EH (cell line): ENCODE measurements around the gene DOCK9.

Experiments
- DNase-seq: peaks from one replicate; pipeline ENCODE4 v3.0.0-alpha.2; 2015; ENCODE audit warnings: low read depth

The DOCK9 gene

DNA sequence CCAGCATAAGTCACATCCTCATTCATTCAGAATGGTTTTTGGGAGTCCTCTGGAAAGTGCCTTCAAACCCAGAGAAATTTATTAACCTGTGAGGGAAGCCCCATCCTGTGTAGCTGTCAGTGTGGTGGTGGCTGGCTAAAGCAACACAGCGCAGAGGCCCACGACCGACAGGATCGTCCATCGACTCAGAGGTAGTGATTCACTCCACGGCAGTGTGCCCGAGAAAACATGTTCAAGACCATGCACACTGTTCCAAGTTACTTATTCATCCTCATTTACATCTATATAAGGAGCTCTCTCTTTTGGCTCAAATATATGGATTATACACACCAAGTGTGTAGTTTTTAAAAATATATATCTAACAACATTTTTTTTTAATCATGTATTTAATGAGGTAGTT lies 129.1 kb downstream of the DOCK9 start:
- peak; percentile 19 for DNase-seq

DNA sequence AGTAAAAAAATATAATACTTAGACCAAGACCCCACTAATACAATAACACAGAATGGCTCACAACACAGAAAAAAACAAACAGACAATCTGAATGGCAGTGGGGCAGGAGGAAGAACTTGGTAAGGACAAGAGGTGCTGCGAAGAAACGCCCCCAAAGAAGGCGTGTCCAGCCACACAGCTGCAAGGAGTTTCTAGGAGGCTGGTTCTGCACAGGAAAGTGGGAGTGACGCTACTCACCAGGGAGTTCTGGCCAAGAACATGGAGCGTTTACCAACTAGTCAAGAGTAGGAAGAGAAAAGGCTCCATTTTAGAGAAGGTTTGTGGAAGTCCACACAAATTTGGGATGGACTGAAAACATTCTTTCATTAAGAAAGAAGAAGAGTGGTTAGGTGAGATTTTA lies 130.1 kb downstream of the DOCK9 start:
- no peak for DNase-seq

DNA sequence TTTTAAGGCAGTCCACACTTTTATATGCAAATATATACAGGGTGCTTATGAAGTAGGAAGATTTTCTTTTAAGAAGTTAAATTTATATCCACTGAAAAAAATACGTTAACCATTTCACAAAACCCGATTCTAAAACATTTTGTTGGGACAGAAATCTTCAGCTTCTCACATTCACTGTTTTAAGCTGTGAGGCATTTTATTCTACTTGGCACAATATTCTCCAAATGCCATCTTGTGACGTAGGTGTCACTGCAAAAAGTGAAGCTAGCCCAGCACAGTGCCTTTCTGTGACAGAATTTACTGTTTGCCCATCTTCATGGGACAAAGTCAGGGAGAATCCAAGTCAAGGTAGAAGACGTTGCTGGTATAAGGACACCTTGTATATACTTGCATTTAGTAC lies 130.9 kb downstream of the DOCK9 start:
- no peak for DNase-seq

DNA sequence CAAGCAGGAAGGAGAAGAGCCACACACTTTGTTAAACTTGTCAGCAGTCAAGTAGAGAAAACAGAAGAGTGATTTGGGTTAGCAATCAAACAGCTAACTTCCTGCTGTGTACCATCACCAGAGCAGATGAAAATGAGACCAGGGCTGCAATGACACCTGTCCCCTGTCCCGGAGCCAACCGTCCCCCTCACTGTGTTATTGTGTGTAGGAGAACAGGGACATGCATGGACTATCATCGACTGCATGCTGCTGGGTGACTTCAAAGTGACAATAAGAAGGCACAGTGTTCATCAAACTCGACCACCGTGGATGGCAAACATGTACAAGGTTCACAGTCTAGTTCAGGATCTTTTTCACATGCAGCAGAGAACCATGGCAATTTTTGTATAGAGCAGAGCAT lies 131.3 kb downstream of the DOCK9 start:
- DNase-seq, result no peak

DNA sequence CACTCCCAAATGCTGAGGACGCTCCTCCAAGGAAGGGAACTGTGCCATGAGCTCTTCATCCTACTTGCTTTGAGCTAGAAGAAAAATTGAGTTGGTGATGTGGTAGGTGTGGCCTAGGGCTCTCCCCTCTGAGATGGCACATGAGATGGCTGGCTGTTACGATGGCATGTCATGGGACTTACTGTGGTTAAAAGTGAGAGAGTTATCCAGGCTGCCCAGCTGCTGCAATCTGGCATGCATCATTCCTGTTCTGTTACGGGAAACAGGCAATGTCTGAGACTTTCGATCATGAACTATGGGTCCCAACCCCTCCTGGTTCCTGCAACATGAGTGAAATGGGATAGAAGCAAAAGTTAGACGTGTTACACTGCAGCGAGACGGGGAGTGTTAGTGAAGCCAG lies 132.1 kb downstream of the DOCK9 start:
- no peak for DNase-seq

DNA sequence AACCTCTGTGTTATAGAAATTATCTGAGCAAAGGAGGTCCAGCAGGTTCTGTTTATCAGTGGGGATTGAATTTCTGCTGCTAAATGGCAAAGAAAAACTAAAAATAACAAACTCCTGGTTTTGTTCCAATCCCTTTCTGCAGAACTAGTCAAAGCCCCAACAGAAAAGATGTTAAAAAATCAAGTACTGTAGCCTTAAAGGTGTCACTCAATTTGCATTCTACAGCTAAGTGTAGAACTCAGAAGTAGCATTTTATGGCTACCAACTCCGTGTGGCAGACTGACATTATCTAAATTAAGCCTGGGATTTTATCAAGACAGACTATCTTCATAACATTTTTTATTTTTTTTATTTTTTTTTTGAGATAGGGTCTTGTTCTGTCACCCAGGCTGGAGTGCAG lies 133.8 kb downstream of the DOCK9 start:
- DNase-seq, result no peak

DNA sequence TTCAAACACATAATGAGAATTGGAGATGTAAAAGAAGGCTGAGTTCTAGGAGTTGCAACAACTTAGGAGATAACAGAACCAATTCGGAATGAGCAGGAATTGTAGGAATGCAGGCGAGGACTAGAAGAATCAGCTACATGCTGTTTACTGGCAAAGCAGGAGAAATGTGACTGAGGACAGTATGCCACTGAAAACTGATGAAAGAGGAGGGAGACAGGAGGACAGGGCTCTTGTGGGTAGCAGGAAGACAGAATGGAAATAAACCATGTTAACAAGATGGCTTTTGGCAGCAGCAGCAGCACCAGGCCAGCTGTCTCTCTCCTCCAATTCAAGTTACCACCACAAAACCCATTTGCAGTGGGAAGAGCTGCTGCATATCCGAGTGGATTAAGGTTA lies 134.4 kb downstream of the DOCK9 start:
- no peak for DNase-seq

DNA sequence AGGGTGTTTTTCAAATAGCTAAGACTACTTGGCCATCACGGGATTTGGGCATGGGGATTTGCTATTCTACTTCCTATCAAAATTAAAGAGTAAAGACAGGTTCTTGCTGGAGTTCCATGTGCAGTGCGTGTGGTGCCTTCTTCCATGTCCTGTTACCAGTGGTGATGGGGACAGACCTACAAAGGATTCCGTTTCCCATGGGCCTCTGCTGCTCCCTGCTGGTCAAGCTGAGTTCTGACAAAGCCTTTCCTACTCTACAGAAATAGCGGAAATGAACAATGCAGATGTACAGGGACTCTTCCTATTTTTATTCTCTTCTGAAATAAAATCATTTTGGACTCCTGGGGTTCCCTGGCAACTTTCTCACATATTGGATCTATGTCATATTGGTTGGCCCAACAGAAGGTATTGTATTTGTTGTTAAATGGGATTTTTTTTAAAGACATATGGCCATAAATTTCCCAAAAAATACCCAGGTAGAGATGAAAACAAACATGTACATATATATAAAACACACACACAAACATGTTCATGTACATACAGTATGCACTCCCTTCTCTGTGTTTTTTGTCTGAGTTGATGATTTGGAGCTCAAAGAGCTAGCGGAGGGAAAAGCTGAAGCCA lies 134.9 kb downstream of the DOCK9 start:
- peak; percentile 81 for DNase-seq

DNA sequence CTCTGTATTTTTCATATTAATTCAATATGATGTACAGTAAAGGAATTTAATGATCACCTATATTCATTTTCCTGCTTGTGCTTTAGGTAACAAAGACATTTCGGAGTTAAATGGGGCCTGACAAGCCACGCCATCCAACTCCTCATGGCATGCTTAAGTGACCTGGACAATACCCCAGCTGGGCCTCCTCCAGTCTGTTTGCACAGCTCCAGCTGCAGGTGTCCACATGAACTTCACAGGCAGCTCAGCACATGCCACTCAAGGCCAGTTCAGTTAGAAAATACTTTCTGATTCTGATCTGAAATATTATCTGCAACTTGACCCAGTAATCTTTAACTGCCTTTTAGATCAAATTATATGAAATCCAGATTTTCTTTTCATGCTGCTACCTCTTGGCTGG lies 135.8 kb downstream of the DOCK9 start:
- DNase-seq, result no peak

DNA sequence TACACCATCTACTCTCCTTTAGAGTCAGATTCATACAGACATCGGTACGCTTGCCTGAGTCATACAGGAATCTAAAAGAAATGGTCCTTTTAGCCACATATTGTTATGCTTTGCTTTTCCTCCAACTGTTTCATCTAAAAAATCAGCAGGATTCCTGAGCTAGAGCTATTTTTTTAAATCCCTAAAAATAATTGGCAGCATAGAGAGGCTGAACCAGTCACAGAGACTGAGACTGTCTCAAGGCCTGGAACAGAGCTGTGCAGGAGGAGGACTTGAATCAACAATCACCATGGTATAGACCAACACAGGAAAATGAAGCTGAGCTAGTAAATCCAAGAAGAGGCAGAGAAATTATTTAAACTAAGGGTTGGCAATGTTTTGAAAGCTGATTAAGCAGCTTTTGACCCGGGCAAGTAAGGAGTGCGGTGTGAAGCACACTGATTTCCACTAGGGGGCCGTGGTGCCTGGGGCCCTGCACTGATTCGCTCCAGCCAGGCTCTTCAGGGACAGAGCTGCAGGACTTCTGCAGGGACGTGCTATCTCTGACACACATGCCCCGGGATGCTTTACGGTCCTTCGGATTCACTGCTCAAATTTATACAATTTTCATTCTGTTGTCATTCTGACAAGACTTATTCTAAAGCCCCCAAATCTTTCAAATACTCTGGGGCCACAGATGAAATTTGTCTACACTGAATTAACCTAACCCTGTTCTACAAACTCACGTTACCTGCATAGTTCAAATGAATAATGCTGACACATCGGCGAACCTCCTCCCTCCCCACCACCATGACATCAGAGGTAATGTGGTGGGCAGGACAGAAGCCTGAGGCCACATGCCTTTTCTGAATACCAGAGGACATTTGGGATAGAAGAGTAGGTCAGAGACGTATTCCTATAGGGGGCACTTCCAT lies 137.8 kb downstream of the DOCK9 start:
- peak; percentile 63 for DNase-seq

DNA sequence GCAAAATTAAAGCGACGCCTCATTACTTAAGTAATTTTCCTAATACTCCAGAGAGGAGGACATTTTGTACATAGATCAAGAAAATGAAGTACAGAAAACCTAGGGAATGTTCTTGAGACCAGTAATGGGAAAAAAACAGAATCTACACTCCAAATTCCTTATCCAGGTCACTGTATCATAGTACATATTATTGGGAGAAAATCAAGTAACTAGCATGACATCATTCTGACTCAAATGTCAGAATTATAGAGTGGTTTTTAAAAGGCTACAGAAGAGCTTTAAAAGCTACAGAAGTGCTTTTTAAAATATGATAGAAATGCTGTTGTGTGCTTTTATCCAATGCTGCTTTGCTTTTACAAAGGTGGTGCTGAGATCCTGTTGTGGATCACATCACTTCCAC lies 139.1 kb downstream of the DOCK9 start:
- peak; percentile 30 for DNase-seq

DNA sequence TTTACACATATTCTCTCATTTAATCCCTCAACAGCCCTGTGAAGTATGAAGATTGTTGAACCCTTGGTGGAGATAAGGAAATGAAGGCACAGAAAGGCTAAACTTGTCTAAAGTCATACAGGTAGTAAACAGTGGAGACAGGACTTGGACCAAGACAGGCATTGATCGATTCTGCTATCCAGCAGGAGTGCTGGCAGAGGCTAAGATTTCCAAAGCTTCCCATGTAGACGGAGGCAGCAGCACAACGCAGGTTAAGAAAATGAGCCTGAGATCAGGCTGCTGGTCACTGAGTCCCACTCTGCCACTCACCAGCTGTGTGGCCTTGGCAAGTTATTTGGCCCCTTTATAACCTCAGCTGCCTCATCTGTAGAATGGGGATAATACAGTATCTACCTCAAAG lies 140.0 kb downstream of the DOCK9 start:
- no peak for DNase-seq

DNA sequence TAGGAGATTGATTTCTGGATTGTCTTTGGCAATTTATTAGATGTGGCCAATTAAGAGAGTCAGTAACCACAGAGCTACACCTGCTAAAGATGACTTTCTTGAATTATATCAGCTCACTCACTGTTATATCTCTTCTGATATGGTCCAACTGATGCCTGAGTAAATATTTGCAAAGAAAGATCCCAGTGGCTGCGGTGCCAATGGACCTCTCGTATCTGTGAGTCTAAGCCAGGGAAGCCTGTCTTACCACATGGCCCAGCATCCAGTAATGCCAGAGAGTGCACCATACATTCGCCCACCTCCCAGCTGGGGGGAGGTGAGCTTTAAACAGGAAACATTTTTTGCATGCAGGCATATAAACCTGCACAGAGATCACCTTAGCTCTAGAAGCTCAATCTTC lies 142.7 kb downstream of the DOCK9 start:
- DNase-seq, result no peak

DNA sequence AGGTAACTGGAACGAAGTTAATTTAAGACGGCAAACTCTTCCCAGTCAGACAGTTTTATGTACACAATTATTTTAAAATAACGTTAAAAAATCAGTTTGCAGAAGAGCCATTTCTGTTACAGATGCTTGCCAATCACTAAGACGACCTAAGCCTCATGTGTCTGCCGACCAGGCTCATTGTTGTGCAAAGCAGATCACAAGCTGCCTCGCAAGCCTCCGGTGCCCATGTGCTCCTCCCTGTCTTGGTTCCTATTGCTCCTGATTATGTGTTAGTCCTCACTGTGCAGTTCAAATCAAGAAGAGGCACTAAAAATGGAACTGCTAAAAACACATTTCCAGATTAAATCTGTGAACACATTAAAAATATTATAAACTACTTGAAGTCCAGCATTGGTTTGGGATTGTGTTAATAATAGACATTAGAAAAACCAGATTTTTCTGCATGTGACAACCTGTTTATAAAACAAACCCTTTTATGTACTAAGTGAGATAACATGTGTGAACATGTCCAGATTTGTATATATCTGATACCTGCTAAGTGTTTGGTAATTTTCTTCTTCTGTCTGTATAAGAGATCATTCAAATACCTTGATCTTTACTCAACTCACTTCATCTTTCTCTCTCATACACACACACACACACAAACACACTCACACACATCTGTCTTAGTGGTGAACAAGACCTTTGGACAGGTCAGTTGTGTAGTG lies 143.5 kb downstream of the DOCK9 start:
- no peak for DNase-seq

DNA sequence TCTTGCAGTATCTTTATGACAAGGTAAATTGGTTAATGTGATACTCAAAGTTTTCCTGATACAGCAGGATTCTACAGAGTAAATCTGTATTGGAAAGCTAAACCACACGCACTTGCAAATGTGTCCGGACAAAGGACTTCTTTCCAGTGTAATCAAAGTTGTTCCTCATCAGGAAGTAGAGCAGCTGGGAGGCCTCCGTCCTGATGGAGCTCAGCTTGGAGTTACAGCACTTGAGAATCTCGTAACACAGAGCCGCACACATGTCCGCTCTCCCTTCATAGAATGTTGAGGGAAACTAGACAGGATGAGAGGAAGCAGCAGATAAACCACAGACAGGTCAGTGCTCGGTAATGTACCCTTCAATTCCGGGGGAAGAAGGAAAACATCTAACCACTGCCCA lies 146.6 kb downstream of the DOCK9 start:
- DNase-seq, result no peak

DNA sequence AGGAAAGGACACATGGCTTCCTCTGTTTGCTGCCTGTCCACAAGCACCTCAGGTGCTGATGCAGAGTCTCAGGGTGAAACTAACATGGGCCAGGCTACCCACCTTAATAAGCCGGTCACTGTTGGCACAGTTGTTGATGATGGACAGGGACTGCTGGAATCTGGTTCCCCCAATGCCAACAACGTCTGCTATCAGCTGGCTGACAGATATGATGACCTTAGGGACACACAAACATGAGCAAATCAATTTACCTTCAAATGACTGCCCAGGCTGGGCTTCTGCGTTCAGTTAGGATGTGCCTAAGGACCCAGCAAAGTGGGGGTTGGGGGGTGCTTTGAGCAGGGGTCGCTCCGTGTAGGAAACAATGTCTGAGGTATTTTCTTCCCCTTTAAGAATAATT lies 148.3 kb downstream of the DOCK9 start:
- no peak for DNase-seq

DNA sequence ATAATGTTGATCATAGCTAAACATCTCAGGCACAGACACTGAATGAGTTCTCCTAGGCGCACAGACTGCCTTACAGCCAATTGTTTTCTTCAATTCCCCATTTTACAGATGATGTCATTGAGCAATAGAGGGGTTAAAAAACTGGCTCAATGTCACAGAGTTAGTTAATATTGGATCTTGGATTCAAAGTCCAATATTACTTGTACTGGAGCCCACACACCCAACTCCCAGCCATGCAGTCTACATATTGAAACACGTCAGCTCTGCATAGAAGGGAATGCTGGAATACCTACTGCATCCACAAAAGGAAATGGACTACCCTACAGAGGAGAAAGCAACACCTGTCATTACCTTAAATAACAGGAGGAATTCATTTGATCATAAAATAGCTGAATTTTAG lies 149.2 kb downstream of the DOCK9 start:
- DNase-seq, result no peak

DNA sequence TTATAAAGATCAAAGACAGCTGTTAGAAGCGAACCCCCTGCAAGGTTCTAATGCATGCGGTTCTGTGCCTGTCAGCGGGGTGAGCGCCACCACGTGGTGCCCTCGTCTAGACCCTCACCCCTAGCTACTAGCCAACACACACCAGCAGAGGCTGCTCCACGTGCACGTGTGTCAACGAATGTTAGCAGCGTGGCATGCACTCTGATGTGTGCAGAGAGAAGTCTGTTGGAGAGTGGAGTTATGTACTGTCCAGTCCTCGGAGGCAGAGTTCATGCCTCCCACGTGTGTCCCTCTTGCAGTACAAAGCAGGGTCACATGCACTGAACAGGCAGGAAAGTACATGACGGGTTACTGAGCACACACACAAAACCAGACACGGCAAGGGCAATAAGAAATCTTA lies 150.4 kb downstream of the DOCK9 start:
- DNase-seq, result no peak

DNA sequence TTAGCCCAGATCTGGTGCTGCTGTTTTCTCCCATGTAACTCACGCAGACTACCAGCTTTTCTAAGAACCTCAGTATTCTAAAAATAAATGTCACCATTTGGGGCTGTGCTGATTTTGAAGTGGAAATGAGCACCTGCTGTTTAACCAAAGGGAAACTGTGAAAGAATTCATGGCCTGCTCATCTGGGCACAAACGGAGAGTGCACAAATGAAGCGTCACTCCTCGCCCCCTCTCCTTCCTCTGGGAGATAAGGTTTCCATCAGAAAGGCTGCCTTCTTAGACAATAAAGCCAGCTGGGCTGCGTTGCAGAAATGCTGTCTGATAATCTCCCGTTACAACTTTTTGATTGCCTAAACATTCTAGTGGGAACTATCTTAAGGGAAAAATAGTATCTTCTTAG lies 151.7 kb downstream of the DOCK9 start:
- DNase-seq, result no peak

DNA sequence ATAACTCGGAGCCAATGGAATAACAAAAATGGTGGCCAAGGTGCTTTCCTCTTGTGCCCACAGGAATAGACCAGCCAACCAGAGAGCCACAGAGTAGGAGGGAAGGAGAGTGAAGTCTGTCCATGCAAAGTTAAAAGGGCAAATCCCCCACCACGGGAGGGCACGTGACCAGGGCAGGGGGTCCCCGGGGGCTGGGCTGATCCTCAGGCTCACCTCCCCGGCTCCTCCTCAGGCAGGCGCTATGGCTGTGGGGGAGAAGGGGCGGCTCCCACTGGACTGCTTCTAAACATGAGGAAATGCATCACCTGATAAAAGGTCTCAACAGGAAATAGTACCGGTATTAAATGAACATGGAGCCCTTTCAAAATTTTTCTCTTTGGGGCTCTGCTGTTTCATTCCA lies 152.2 kb downstream of the DOCK9 start:
- no peak for DNase-seq

DNA sequence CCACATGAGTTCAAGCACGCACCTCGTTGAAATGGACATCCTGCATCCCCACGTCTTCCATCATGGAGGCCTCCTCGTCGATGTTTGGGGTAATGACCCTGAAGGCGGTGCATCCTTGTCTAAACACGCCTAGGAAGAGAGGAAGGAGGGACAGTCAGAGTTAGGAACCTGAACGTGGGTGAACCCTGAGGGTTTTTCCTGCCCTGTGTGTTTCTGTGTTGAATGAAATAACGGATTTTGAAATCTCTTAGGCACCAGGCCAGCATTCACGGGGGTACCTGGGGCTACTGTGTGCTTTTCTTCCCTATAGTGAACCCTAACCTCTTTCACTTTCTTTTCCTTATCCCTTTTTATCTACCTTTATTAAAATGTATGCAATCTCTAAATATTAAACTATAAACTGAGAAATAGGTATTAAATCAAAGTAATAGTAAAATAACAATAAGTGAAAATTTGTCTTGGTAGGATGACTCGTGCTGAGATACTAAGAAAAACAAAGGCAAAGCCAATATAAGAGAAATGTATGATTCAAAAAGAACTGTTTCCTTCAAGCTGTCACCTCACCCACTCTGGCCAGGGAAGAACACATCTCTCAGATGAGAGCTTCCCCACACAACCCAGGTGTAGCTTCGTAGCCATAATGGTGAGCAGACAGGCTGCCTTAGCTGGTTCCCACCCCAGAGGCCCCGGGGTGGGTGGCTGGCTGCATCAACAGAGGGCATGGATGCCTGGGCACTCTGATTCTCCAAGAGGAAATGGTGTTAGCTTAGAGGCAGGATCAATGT lies 153.3 kb downstream of the DOCK9 start:
- DNase-seq, result peak; percentile 13

DNA sequence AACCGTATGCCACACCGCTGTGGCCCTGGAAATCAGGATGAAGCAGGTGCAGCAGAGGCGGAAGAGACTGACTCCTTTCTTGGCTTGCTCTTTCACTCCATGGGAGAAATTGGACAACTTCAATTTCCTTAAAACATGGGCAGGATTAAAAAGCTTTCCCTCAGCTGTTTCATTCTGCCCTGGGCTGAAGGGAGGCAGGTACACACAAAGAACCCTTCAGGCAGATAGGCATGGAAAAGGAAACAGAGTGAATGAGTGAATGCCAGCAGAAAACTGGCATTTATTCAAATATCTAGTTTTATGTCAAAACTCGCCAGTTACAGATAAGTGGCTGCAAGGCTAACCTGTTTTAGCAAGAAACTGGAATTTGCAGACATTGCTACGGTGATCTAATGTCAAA lies 154.4 kb downstream of the DOCK9 start:
- DNase-seq, result no peak
